Activated CD8-positive, alpha-beta memory T cell treated with anti-CD3 and anti-CD28 coated beads, Interleukin-2, amount 50 U/mL, for 24 hours (primary cell): Measurements from ENCODE around the gene CBFA2T2.
"Not testable (repeated sequence)": the region's sequence is repeated elsewhere in the genome, so short reads cannot be mapped to it uniquely, and the experiment has no call there.

Source experiments
- DNase-seq: peaks from one replicate; pipeline ENCODE4 v3.0.0-alpha.2; 2020; ENCODE audit errors: extremely low read depth

The CBFA2T2 gene

DNA sequence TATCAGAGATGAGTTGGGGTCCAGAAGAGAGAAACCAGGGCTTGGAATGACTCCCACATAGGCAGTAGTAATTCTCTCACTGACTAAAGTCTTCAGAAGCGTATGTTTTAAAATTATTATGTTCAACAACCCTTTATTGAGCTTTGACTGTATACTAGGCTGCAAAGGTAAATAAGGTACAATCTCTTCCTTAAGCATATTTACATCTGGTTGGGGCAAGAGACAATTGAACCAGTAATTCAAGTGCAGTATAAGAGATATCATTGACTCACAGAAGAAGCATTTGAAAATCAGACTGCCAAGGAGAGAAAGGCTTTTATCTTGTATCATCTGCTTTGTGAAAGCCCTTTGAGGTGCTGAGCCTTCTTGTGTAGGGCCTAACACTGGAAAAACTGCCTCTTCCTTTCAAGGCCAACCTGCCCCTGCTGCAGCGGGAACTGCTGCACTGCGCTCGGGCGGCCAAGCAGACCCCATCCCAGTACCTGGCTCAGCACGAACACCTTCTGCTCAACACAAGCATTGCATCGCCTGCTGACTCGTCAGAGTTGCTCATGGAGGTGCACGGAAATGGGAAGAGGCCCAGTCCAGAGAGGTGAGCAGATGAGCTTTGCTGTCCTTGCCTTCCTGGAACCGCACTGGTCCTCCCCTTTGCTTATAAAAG lies 132.9 kb downstream of the CBFA2T2 start:
- no peak for DNase-seq

DNA sequence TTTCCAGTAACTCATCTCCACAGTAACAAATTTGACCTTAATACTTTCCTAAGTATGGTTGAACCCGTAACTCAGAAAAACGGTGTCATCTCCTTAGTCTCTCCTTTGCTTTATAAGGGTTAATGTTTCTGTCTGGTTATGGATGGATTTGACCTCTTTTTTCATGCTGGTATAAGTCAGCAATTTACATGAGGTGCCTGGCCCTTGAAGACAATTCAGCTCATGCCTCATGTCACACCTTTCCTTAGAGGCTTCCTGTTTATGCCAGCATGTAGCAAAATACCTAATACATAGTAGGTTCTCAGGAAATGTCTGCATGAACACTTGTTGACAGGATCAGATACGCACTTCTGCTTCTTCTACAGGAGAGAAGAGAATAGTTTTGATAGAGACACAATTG lies 134.5 kb downstream of the CBFA2T2 start:
- no peak for DNase-seq

DNA sequence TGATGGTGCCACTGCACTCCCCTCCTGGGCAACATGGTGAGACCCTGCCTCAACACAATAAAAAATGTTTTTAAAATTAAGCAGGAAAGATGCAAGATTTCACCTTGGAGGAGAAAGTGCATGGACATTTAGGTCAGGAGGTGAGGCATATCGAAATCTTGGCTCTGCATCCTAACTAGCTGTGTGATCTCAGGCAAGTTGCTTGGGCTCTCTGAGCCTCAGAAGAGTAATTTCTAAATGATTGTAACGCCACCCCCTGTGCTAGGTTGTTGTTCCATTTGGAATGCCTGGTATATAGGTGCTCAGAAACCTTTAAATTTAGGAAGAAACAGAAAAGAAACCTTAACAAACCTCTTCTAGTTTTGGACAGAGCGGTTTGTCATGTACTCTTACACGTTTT lies 136.3 kb downstream of the CBFA2T2 start:
- DNase-seq, result no peak

DNA sequence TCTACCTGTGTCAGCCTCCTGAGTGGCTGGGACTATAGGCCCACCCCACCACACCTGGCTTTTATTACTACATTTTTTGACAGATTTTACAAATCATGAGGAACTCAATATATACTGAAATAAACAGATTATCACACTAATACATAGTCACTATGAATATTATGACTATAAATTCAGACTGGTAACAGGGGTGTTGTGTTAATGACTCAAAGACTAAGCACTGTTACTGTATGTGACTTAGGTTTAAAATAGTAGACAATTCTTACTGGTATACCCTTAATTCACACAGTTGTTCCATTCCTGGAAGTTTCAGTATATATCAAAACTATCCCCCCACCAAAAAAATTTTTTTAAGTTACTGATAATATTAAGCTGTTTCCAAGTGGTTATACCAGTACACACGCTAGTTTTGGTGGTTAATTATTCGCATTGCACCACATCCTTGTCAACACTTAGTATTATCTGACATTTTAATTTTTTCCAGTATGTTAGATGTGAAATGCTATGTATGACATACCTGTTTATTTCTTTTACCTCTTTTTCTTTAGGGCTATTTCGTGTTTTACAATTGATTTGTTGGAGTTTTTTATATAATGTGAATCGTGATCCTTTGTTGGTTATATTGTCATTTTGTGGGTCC lies 137.8 kb downstream of the CBFA2T2 start:
- DNase-seq, result no peak

DNA sequence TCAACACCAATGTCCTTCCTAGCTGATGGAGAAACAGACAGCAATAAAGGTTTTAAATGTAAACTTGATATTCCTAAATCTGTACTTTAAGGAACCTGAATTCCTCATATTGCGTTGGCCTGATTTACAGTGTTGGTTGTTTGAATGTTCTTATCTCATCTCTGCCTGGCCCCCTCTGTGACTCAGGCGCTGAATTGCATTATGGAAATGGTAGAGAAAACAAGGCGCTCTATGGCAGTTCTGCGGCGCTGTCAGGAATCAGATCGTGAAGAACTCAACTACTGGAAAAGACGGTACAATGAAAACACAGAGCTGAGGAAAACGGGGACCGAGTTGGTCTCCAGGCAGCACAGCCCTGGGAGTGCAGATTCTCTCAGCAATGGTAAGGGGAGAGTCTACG lies 139.6 kb downstream of the CBFA2T2 start:
- no peak for DNase-seq

DNA sequence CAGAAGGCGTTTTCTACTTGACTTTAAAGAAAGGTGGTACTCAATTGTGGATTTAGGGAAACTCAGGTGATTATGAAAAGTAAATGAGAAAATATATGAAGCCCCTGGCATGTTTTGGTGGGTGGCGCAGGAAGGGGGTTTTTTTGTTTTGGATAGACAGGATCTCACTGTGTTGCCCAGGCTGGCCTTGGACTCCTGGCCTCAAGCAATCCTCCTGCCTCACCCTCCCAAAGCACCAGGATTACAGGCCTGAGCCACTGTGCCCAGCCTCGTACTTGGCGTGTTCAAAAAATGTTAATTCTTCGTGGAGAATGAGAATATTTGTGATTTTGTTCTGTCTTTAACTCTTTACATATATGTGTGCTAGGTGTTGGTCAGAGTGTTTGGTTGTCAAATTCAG lies 140.1 kb downstream of the CBFA2T2 start:
- no peak for DNase-seq

DNA sequence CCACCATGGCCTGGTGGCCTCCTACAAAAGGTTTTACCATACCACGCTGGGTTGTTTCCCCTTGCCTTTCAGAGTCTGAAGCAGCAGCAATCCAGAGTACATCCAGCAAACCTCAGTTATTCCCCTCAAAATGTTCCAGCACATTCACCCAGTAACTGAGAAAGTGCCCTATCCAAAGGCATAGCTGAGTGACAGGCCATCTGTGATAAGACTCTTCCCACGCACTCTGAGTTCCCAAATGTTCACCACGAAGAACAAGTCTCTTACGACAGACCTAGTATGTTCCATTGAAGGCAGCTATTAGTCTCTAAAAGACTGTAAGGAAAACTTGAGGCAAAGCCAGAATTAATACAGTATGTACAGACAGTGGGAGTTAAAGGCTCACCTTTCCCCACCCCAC lies 140.6 kb downstream of the CBFA2T2 start:
- no peak for DNase-seq

DNA sequence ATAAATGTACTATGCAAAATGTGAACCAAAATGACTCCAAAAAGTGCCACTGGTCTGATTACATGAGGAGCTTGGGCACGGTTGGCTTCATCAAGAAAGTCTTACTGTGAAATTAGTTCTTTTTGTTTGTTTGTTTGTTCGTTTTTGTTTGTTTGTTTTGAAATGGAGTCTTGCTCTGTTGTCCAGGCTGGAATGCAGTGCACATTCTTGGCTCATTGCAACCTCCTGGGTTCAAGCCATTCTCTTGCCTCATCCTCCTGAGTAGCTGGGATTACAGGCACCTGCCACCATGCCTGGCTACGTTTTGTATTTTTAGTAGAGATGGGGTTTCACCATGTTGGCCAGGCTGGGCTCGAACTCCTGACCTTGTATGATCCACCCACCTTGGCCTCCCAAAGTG lies 142.0 kb downstream of the CBFA2T2 start:
- not testable (repeated sequence) for DNase-seq

DNA sequence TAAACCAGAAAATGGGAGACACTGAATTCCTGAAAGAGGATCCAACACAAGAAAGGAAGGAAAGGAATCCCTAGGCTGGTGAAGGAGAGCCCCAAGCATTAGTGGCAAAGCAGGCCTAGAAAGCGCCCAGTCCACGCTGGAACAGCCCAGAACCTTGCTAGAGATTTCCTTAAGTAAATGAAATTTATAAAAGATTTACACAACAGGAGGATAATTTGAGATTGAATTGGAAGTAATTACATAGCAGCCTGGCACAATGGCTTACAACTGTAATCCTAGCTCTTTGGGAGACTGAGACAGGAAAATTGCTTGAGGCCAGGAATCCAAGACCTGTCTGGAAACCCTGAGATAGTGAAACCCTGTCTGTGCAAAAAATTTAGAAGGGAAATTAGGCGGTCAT lies 145.4 kb downstream of the CBFA2T2 start:
- no peak for DNase-seq

DNA sequence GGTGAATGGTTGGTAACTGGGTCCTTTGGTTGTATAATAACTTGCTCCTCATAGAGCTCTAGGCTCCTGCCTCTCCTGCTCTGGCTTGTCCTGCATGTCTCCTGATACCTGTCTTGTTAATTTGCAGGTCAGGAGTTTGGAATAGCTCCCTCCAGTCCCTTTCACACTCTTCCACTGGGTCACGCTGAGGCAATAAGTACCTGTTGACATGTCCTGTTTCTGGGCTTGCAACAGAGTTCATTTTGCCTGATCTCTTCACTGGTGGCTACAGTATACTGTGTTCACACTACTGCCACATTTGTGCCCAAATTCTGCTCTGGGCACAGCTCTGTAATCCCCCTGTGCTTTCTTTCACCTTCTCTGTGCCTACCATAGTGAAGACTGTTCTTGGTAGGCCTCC lies 146.9 kb downstream of the CBFA2T2 start:
- no peak for DNase-seq

DNA sequence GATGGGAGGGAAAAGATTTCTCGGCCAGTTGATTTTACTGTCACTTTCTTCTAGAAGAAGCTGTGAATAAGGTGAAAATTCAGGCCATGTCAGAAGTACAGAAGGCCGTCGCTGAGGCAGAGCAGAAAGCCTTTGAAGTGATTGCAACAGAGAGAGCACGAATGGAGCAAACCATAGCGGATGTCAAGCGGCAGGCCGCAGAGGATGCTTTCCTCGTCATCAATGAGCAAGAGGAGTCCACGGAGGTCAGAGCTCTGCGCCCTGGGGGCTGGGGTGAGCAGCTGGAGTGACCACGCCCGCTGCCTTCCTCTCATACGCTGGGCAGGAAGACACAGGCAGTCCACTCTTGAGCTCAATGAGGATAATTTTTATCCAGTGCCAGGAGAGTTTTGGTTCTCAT lies 150.4 kb downstream of the CBFA2T2 start:
- DNase-seq, result no peak

DNA sequence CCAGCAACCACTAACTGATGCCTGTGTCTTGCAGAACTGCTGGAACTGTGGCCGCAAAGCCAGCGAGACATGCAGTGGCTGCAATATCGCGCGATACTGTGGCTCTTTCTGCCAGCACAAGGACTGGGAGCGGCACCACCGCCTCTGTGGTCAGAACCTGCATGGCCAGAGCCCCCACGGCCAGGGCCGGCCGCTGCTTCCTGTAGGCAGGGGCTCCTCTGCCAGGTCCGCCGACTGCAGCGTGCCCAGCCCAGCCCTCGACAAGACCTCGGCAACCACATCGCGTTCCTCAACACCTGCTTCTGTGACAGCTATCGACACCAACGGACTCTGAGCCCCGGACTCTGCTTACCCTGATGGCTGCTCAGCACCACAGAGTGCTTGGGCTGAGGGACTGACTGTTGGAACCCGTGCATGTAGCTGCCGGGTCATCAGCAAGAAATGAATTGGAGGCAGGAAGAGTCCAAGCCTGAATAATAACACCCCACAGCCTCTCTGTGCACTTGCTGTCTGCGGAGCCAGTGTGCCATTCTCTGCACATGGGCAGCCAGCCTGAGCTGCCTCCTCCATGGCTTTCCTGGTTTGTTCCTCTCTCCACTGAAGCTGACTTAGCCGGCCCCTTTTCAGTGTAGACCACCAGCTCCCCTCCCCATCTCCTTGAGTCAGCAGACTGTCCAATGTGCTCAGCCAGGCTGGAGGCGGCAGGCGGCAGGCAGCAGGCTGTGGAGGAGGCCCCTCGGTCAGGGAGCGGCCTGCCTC lies 154.6 kb downstream of the CBFA2T2 start:
- no peak for DNase-seq

DNA sequence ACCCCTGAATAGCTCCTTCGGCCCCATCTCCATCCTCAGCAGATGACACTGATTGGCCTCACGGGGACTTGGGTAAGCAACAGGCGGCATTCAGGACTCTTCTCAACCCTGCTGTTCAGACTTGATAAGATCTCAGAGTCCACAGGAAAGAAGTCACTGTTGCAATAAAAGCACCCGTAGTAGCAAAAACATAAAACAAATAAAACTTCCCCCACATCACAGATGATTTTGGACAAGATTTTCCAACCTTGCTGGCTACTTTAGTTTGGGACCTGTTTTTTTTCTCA lies 155.1 kb downstream of the CBFA2T2 start:
- no peak for DNase-seq

DNA sequence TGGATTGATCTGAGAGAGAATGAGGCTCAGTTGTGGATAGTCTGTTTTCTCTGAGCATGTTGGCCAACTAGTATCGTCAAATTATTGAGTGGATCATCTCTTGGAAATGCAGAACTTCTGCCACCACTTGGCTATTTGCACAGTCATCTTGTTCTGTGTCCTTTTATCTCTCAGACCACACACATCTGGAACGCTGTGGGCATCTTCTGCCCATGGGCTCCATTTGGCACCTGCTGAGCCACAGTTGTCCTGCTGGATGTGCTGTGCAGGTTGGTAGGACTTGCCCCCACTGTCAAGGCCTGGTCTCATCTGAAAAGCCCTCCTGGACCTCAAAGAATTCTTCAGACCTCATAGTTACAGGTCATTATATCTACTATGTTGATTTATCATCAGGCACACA lies 155.5 kb downstream of the CBFA2T2 start:
- DNase-seq, result no peak

DNA sequence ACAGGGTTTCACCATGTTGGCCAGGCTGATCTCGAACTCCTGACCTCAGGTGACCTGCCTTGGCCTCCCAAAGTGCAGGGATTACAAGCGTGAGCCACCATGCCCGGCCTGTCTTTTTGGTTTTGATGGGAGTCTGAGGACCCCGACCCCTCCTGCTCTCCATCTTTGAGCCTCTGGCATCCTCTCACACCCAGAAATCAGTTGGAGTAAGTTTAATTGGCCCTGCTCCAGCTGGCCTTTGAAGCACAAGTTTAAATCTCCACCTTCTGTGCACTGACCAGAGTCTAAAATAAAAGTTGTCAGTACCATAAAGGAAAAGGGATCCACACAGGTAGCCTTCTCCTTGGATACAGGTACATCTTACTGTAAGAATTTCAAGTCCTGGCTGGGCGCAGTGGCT lies 156.3 kb downstream of the CBFA2T2 start:
- no peak for DNase-seq

DNA sequence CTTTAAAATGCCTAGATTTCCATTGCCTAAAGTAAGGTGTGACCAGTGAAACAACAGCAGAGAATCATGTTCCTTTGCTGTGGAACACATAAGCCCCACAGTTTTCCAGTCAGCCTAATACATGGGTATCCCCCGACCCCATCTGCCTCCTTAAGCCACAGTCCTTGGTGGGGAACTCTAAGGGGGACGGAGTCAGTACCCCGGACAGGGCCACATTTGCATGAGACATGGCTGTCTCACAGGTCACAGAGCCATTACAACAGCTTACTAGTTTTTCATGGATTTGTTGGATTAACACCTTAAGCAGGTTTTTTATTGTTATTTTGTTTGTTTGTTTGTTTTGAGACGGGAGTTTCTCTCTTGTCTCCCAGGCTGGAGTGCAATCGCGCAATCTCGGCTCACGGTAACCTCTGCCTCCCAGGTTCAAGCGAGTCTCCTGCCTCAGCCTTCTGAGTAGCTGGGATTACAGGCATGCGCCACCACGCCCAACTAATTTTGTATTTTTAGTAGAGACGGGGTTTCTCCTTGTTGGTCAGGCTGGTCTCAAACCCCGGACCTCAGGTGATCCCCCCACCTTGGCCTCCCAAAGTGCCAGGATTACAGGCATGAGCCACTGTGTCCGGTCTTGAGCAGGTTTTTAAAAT lies 157.2 kb downstream of the CBFA2T2 start:
- DNase-seq, result not testable (repeated sequence)

DNA sequence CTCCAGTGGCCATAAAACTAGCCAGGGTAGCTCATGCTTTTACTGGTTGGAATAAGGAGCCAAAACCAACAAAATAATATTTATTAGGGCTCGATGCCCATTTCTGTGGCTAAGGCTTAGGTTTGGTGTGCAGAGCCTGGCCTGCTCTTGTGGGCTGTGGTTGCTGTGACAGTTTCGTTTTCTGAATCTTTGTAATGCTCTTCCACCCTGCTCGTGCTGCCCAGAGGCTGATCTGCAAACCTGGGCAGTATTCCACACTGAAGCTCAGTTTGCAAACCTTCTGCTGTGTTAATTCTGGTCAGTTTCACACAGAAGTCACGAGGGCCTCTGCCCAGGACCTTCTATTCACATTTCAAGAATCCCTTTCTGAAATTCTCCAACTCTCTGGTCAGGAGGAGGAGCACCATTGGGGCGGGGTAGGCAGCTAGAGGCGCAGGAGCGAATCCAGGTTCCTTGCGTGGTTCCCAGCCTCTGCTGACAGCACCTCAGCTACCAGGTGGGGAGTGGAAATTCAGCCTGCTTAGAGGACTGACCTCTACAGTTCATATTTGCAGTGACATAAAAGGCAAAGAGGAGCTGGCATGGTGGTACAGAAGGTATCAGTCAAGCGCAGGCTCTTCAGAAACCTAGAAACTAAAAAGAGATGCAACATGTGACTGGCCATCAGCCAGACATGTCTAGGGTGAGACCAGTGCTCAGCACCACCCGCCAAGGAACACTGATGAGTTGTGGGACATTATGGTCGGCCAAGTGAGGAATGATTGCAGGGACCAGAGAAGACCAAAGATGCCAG lies 157.9 kb downstream of the CBFA2T2 start:
- DNase-seq, result no peak

DNA sequence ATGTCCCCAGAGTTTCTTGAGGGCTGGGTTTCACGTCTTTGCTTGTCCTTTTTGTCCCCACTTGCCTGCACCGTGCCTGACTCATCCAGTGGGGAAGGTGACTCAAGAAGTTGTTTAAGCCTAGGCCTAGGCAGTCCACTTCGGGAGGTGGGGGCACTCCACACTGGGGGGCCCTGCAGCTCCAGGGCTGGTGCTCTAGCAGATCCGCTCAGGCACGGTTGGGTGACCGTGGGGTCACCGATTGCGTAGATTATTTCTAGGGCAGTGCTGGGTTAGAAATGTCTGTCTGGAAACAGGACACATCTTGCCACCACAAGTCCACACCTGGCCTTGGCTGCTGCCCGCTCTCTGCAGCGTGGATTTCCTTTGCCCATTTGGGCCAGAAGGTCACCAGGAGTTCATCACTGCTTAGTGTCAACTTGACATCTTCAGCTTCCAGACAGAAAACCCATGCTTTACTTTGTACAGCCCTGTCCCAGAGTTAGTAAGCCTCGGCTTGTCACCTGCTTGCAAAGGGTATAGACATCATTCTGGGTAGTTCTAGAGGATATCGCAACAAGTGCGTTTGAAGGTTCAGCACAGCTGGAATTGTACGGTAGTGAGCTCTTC lies 158.6 kb downstream of the CBFA2T2 start:
- no peak for DNase-seq

DNA sequence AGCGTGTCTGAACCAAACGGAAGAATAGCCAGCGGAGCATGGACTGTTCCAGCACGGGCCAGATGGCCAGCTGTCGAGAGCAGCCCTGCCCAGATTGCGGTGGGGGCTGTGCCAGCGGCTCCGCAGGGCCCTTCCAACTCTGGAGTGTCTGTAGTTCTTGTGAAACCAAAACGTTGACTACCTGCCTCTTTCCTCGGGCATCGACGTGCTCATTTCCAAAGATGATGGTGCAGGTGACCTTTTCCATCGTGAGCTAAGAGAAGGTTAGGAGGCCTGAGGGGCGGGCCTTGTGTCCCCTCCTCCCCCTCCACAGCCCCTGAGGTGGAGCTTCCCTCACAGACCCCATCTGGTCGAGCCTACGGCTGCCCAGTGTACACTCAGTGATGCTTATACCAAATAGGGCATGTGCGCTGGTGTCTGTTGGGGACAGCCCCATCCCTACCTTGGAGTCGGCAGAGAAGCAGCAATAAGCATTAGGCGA lies 159.3 kb downstream of the CBFA2T2 start:
- DNase-seq, result no peak

DNA sequence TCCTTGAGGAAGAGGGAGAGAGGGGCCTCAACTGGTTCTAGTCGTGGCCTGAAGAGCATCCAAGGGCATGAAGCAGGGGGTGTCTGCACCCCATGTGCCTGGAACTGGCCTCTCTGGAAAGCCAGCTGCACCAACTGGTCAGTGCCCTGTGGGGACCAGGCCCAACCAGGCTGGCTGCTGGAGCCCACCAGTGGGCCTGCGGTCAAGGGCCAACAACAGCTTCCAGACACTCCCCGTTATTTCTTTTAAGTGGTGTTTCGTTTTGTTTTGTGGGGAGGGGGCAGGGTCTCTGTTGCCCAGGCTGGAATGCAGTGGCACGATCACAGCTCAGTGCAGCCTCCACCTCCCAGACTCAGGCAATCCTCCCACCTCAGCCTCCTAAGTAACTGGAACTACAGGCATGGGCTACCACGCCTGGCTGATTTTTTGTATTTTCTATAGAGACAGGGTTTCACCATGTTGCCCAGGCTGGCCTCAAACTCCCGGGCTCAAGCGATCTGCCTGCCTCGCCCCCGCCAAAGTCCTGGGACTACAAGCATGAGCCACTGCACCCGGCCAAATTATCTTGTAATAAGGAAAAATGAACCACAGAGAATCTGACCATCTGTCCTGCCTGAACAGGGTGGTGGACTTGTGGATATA lies 160.3 kb downstream of the CBFA2T2 start:
- DNase-seq, result no peak
